GM23338 (cell line): ENCODE results near the gene ERP29. TPM values are rescaled to one million over a fixed set of nuclear protein-coding genes. Genes with fewer than 3 reads are reported as not detected.

ENCODE experiments used
- ATAC-seq: fragments of 200-7000 bp; cut with Tn5 transposase; 3 replicates; pipeline ENCODE4 v1.9.1; 2020
- DNase-seq: peaks from one replicate; pipeline ENCODE4 v3.0.0-alpha.2; 2015; ENCODE audit warnings: low spot score
- H2AFZ ChIP-seq: fragments of 200-600 bp; sonication (generic); 2 replicates; pipeline ENCODE4 v1.8.0; 2016; ENCODE audit warnings: antibody characterized with exemption, mild to moderate bottlenecking, moderate library complexity
- H3F3A ChIP-seq: fragments of 200-600 bp; sonication (generic); replicated peaks from 2 replicates; pipeline ENCODE4 v1.8.0; 2017; ENCODE audit warnings: antibody characterized with exemption, mixed run types, low read depth
- H3K27ac ChIP-seq: fragments of 200-600 bp; sonication (generic); 2 replicates; pipeline ENCODE4 v1.6.1; 2016; ENCODE audit warnings: low read depth
- H3K27me3 ChIP-seq: fragments of 200-600 bp; sonication (generic); 2 replicates; pipeline ENCODE4 v1.8.0; 2016; ENCODE audit warnings: mild to moderate bottlenecking, mixed run types, moderate library complexity; ENCODE audit not compliant: insufficient read depth
- H3K36me3 ChIP-seq: fragments of 200-600 bp; sonication (generic); 2 replicates; pipeline ENCODE4 v1.8.0; 2016; ENCODE audit warnings: mild to moderate bottlenecking; ENCODE audit not compliant: insufficient read depth
- H3K4me1 ChIP-seq: fragments of 200-600 bp; sonication (generic); 2 replicates; pipeline ENCODE4 v1.8.0; 2016; ENCODE audit warnings: mild to moderate bottlenecking, moderate library complexity; ENCODE audit not compliant: insufficient read depth
- H3K4me2 ChIP-seq: fragments of 200-600 bp; sonication (generic); 2 replicates; pipeline ENCODE4 v1.7.1; 2017; ENCODE audit warnings: mixed run types
- H3K4me3 ChIP-seq: fragments of 200-600 bp; sonication (generic); 2 replicates; pipeline ENCODE4 v1.6.1; 2016; ENCODE audit warnings: mixed run types
- H3K79me2 ChIP-seq: fragments of 200-600 bp; sonication (generic); replicated peaks from 2 replicates; pipeline ENCODE4 v1.8.0; 2017; ENCODE audit warnings: mild to moderate bottlenecking; ENCODE audit not compliant: insufficient read depth
- H3K9me2 ChIP-seq: fragments of 200-600 bp; sonication (generic); 2 replicates; pipeline ENCODE4 v1.8.0; 2017; ENCODE audit not compliant: insufficient read depth
- H4K20me1 ChIP-seq: fragments of 200-600 bp; sonication (generic); replicated peaks from 2 replicates; pipeline ENCODE4 v1.8.0; 2017; ENCODE audit warnings: mild to moderate bottlenecking; ENCODE audit not compliant: insufficient read depth
- H3K27ac Mint-ChIP-seq: 2 replicates; pipeline ENCODE4 v1.8.0; 2020; ENCODE audit warnings: inconsistent platforms, mild to moderate bottlenecking, moderate library complexity, mixed read lengths
- H3K27me3 Mint-ChIP-seq: 3 replicates; pipeline ENCODE4 v1.8.0; 2022; ENCODE audit warnings: low read depth, mild to moderate bottlenecking, moderate library complexity, mixed read lengths, inconsistent platforms; ENCODE audit not compliant: insufficient read depth, poor library complexity
- H3K36me3 Mint-ChIP-seq: 3 replicates; pipeline ENCODE4 v1.8.0; 2021; ENCODE audit warnings: low read depth, mild to moderate bottlenecking, inconsistent platforms, moderate library complexity, mixed read lengths
- H3K4me1 Mint-ChIP-seq: 3 replicates; pipeline ENCODE4 v1.8.0; 2020; ENCODE audit warnings: mild to moderate bottlenecking, inconsistent platforms, mixed read lengths
- H3K4me3 Mint-ChIP-seq: 3 replicates; pipeline ENCODE4 v1.8.0; 2021; ENCODE audit warnings: moderate library complexity, mild to moderate bottlenecking, inconsistent platforms, mixed read lengths
- H3K9me3 Mint-ChIP-seq: 3 replicates; pipeline ENCODE4 v1.8.0; 2020; ENCODE audit warnings: moderate library complexity, mild to moderate bottlenecking, inconsistent platforms, mixed read lengths
- CREB1 ChIP-seq: fragments of 250-450 bp; sonication (Bioruptor Pico); IDR thresholded peaks from 2 replicates; pipeline ENCODE4 v1.5.0; 2020; ENCODE audit warnings: low read depth, mild to moderate bottlenecking, moderate library complexity
- EZH2 ChIP-seq: fragments of 200-600 bp; sonication (generic); IDR thresholded peaks from one replicate; pipeline ENCODE4 v1.8.0; 2017; ENCODE audit warnings: antibody characterized with exemption, mild to moderate bottlenecking, low read depth; ENCODE audit not compliant: unreplicated experiment
- EZH2phosphoT487 ChIP-seq: fragments of 200-600 bp; sonication (generic); IDR thresholded peaks from one replicate; pipeline ENCODE4 v1.8.1; 2018; ENCODE audit warnings: antibody characterized with exemption; ENCODE audit not compliant: unreplicated experiment
- polyA plus RNA-seq: library from polyadenylated mRNA; unstranded; fragments of >200 nt; fragmentation: Nextera tagmentation; extraction: Ambion mirVana; gene quantifications from 2 replicates; pipeline ENCODE4 v1.2.1, GENCODE V29; 2016
- total RNA-seq: library from RNA; depleted of rRNA; stranded (reverse); fragments of >200 nt; shearing (Covaris generic); gene quantifications from 2 replicates; pipeline ENCODE4 v1.2.3, GENCODE V29; 2014
- TF ChIP-seq, protein P1 (sequence below): fragments of 250-450 bp; sonication (Bioruptor Pico); IDR thresholded peaks from 2 replicates; pipeline ENCODE4 v1.5.0; 2020; ENCODE audit warnings: mild to moderate bottlenecking, moderate library complexity
- TF ChIP-seq, protein P2 (sequence below): IDR thresholded peaks from 2 replicates; pipeline ENCODE4 v1.6.1; 2016; ENCODE audit warnings: antibody characterized with exemption
- TF ChIP-seq, protein P3 (sequence below), 2 experiments: fragments of 200-600 bp in 1 of 2; sonication (generic) in 1 of 2; conservative IDR thresholded peaks; 2 replicates each; pipeline versions ENCODE4 v1.5.1 to v1.6.1; 2016 to 2017; ENCODE audit warnings: antibody characterized with exemption in 2 of 2, low read depth in 2 of 2, mild to moderate bottlenecking in 2 of 2, moderate library complexity in 1 of 2

The ERP29 gene
- total and polyA plus RNA-seq, 2 experiments from 2014 or later: 90.7 to 166 TPM

DNA sequence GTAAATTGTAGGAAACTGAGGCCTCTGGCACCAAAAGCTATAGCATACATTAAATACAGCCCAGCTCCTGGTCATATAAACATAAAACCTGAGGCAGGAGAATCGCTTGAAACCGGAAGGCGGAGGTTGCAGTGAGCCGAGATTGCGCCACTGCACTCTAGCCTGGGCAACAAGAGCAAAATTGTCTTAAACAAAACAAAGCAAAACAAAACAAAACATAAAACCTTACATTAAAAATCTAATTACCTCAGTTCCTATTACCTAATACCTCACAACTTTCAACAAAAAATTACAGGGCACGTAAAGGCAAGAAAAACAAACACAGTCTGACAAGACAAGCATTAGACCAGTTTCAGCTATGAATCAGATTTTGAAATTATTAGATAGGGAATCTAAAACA lies 36.9 kb upstream of the ERP29 start (continued):
- TF ChIP-seq, protein P1, sequence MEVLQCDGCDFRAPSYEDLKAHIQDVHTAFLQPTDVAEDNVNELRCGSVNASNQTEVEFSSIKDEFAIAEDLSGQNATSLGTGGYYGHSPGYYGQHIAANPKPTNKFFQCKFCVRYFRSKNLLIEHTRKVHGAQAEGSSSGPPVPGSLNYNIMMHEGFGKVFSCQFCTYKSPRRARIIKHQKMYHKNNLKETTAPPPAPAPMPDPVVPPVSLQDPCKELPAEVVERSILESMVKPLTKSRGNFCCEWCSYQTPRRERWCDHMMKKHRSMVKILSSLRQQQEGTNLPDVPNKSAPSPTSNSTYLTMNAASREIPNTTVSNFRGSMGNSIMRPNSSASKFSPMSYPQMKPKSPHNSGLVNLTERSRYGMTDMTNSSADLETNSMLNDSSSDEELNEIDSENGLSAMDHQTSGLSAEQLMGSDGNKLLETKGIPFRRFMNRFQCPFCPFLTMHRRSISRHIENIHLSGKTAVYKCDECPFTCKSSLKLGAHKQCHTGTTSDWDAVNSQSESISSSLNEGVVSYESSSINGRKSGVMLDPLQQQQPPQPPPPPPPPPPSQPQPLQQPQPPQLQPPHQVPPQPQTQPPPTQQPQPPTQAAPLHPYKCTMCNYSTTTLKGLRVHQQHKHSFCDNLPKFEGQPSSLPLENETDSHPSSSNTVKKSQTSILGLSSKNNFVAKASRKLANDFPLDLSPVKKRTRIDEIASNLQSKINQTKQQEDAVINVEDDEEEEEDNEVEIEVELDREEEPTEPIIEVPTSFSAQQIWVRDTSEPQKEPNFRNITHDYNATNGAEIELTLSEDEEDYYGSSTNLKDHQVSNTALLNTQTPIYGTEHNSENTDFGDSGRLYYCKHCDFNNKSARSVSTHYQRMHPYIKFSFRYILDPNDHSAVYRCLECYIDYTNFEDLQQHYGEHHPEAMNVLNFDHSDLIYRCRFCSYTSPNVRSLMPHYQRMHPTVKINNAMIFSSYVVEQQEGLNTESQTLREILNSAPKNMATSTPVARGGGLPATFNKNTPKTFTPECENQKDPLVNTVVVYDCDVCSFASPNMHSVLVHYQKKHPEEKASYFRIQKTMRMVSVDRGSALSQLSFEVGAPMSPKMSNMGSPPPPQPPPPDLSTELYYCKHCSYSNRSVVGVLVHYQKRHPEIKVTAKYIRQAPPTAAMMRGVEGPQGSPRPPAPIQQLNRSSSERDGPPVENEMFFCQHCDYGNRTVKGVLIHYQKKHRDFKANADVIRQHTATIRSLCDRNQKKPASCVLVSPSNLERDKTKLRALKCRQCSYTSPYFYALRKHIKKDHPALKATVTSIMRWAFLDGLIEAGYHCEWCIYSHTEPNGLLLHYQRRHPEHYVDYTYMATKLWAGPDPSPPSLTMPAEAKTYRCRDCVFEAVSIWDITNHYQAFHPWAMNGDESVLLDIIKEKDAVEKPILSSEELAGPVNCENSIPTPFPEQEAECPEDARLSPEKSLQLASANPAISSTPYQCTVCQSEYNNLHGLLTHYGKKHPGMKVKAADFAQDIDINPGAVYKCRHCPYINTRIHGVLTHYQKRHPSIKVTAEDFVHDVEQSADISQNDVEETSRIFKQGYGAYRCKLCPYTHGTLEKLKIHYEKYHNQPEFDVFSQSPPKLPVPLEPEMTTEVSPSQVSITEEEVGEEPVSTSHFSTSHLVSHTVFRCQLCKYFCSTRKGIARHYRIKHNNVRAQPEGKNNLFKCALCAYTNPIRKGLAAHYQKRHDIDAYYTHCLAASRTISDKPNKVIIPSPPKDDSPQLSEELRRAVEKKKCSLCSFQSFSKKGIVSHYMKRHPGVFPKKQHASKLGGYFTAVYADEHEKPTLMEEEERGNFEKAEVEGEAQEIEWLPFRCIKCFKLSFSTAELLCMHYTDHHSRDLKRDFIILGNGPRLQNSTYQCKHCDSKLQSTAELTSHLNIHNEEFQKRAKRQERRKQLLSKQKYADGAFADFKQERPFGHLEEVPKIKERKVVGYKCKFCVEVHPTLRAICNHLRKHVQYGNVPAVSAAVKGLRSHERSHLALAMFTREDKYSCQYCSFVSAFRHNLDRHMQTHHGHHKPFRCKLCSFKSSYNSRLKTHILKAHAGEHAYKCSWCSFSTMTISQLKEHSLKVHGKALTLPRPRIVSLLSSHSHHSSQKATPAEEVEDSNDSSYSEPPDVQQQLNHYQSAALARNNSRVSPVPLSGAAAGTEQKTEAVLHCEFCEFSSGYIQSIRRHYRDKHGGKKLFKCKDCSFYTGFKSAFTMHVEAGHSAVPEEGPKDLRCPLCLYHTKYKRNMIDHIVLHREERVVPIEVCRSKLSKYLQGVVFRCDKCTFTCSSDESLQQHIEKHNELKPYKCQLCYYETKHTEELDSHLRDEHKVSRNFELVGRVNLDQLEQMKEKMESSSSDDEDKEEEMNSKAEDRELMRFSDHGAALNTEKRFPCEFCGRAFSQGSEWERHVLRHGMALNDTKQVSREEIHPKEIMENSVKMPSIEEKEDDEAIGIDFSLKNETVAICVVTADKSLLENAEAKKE (CRISPR knock-in tag): no peak
- TF ChIP-seq CREB1 (CRISPR knock-in tag): no peak

DNA sequence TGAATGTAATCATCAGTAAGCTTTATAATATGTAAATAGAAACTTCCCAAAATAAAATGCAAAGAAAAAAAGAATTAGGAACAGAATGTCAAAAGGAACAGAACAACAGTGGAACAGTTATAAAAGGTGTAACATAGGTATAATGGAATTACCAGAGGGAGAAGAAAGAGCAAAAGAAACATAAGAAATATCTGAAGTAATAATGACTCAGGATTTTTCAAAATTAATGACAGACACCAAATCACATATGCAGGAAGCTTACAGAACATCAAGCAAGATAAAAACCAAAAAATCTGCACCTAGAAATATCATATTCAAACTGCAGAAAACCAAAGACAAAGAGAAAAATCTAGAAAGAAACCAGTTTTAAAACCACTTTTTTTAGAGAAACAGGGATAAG lies 36.4 kb upstream of the ERP29 start:
- Histone ChIP-seq H3K79me2 (no peaks in the 10 kb centered on the region), H3K4me3 (no peak overlapping the region), H3K4me2 (no peak overlapping the region), H3K4me1 (no peaks in the 10 kb centered on the region), H3K36me3 (no peaks in the 10 kb centered on the region), H3F3A (no peaks in the 10 kb centered on the region), H2AFZ (no peak overlapping the region), H3K27ac (no peak overlapping the region), H3K9me2 (0 out of 2 replicates have a peak, but pooled peaks cover 3% of the 10 kb centered on the region), H4K20me1 (no peaks in the 10 kb centered on the region), H3K27me3 (no peaks in the 10 kb centered on the region)
- no peaks in the 10 kb centered on the region; the same call in 2 of the 3 replicates for H3K36me3 Mint-ChIP-seq
- no peak overlapping the region for H3K4me3 Mint-ChIP-seq
- 0 out of 3 replicates have a peak, but pooled peaks cover 3% of the 10 kb centered on the region for H3K9me3 Mint-ChIP-seq
- H3K27ac Mint-ChIP-seq: no peak overlapping the region
- DNase-seq (no peak), ATAC-seq (no peak)
- H3K27me3 Mint-ChIP-seq: peaks cover 2% of the 10 kb centered on the region
- no peaks in the 10 kb centered on the region for H3K4me1 Mint-ChIP-seq
- TF ChIP-seq, protein P1 (CRISPR knock-in tag): no peak
- TF ChIP-seq EZH2phosphoT487: no peak
- TF ChIP-seq, protein P2, sequence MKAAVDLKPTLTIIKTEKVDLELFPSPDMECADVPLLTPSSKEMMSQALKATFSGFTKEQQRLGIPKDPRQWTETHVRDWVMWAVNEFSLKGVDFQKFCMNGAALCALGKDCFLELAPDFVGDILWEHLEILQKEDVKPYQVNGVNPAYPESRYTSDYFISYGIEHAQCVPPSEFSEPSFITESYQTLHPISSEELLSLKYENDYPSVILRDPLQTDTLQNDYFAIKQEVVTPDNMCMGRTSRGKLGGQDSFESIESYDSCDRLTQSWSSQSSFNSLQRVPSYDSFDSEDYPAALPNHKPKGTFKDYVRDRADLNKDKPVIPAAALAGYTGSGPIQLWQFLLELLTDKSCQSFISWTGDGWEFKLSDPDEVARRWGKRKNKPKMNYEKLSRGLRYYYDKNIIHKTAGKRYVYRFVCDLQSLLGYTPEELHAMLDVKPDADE: no peak
- no peak for TF ChIP-seq EZH2
- TF ChIP-seq, protein P3, sequence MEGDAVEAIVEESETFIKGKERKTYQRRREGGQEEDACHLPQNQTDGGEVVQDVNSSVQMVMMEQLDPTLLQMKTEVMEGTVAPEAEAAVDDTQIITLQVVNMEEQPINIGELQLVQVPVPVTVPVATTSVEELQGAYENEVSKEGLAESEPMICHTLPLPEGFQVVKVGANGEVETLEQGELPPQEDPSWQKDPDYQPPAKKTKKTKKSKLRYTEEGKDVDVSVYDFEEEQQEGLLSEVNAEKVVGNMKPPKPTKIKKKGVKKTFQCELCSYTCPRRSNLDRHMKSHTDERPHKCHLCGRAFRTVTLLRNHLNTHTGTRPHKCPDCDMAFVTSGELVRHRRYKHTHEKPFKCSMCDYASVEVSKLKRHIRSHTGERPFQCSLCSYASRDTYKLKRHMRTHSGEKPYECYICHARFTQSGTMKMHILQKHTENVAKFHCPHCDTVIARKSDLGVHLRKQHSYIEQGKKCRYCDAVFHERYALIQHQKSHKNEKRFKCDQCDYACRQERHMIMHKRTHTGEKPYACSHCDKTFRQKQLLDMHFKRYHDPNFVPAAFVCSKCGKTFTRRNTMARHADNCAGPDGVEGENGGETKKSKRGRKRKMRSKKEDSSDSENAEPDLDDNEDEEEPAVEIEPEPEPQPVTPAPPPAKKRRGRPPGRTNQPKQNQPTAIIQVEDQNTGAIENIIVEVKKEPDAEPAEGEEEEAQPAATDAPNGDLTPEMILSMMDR (conservative IDR thresholded peaks at IDR 0.05; ENCODE audit: low read depth in 2 of 2): no peak
